GM23338 (cell line): ENCODE data around the gene CEP72. TPM values are rescaled to one million over a fixed set of nuclear protein-coding genes. Genes with fewer than 3 reads are reported as not detected.
A peak's percentile ranks its signal among the peaks of the same experiment; 100 is the strongest.

ENCODE experiments used
- ATAC-seq: fragments of 200-7000 bp; cut with Tn5 transposase; 3 replicates; pipeline ENCODE4 v1.9.1; 2020
- DNase-seq: peaks from one replicate; pipeline ENCODE4 v3.0.0-alpha.2; 2015; ENCODE audit warnings: low spot score
- H2AFZ ChIP-seq: fragments of 200-600 bp; sonication (generic); 2 replicates; pipeline ENCODE4 v1.8.0; 2016; ENCODE audit warnings: antibody characterized with exemption, mild to moderate bottlenecking, moderate library complexity
- H3F3A ChIP-seq: fragments of 200-600 bp; sonication (generic); replicated peaks from 2 replicates; pipeline ENCODE4 v1.8.0; 2017; ENCODE audit warnings: antibody characterized with exemption, mixed run types, low read depth
- H3K27ac ChIP-seq: fragments of 200-600 bp; sonication (generic); 2 replicates; pipeline ENCODE4 v1.6.1; 2016; ENCODE audit warnings: low read depth
- H3K27me3 ChIP-seq: fragments of 200-600 bp; sonication (generic); 2 replicates; pipeline ENCODE4 v1.8.0; 2016; ENCODE audit warnings: mild to moderate bottlenecking, mixed run types, moderate library complexity; ENCODE audit not compliant: insufficient read depth
- H3K36me3 ChIP-seq: fragments of 200-600 bp; sonication (generic); 2 replicates; pipeline ENCODE4 v1.8.0; 2016; ENCODE audit warnings: mild to moderate bottlenecking; ENCODE audit not compliant: insufficient read depth
- H3K4me1 ChIP-seq: fragments of 200-600 bp; sonication (generic); 2 replicates; pipeline ENCODE4 v1.8.0; 2016; ENCODE audit warnings: mild to moderate bottlenecking, moderate library complexity; ENCODE audit not compliant: insufficient read depth
- H3K4me2 ChIP-seq: fragments of 200-600 bp; sonication (generic); 2 replicates; pipeline ENCODE4 v1.7.1; 2017; ENCODE audit warnings: mixed run types
- H3K4me3 ChIP-seq: fragments of 200-600 bp; sonication (generic); 2 replicates; pipeline ENCODE4 v1.6.1; 2016; ENCODE audit warnings: mixed run types
- H3K79me2 ChIP-seq: fragments of 200-600 bp; sonication (generic); replicated peaks from 2 replicates; pipeline ENCODE4 v1.8.0; 2017; ENCODE audit warnings: mild to moderate bottlenecking; ENCODE audit not compliant: insufficient read depth
- H3K9me2 ChIP-seq: fragments of 200-600 bp; sonication (generic); 2 replicates; pipeline ENCODE4 v1.8.0; 2017; ENCODE audit not compliant: insufficient read depth
- H4K20me1 ChIP-seq: fragments of 200-600 bp; sonication (generic); replicated peaks from 2 replicates; pipeline ENCODE4 v1.8.0; 2017; ENCODE audit warnings: mild to moderate bottlenecking; ENCODE audit not compliant: insufficient read depth
- H3K27ac Mint-ChIP-seq: 2 replicates; pipeline ENCODE4 v1.8.0; 2020; ENCODE audit warnings: inconsistent platforms, mild to moderate bottlenecking, moderate library complexity, mixed read lengths
- H3K27me3 Mint-ChIP-seq: 3 replicates; pipeline ENCODE4 v1.8.0; 2022; ENCODE audit warnings: low read depth, mild to moderate bottlenecking, moderate library complexity, mixed read lengths, inconsistent platforms; ENCODE audit not compliant: insufficient read depth, poor library complexity
- H3K36me3 Mint-ChIP-seq: 3 replicates; pipeline ENCODE4 v1.8.0; 2021; ENCODE audit warnings: low read depth, mild to moderate bottlenecking, inconsistent platforms, moderate library complexity, mixed read lengths
- H3K4me1 Mint-ChIP-seq: 3 replicates; pipeline ENCODE4 v1.8.0; 2020; ENCODE audit warnings: mild to moderate bottlenecking, inconsistent platforms, mixed read lengths
- H3K4me3 Mint-ChIP-seq: 3 replicates; pipeline ENCODE4 v1.8.0; 2021; ENCODE audit warnings: moderate library complexity, mild to moderate bottlenecking, inconsistent platforms, mixed read lengths
- H3K9me3 Mint-ChIP-seq: 3 replicates; pipeline ENCODE4 v1.8.0; 2020; ENCODE audit warnings: moderate library complexity, mild to moderate bottlenecking, inconsistent platforms, mixed read lengths
- REST ChIP-seq: IDR thresholded peaks from one replicate; pipeline ENCODE4 v1.6.1; 2018; ENCODE audit warnings: antibody characterized with exemption; ENCODE audit not compliant: unreplicated experiment
- STAT1 ChIP-seq: IDR thresholded peaks from one replicate; pipeline ENCODE4 v1.6.1; 2016; ENCODE audit warnings: antibody characterized with exemption; ENCODE audit not compliant: unreplicated experiment
- polyA plus RNA-seq: library from polyadenylated mRNA; unstranded; fragments of >200 nt; fragmentation: Nextera tagmentation; extraction: Ambion mirVana; gene quantifications from 2 replicates; pipeline ENCODE4 v1.2.1, GENCODE V29; 2016
- total RNA-seq: library from RNA; depleted of rRNA; stranded (reverse); fragments of >200 nt; shearing (Covaris generic); gene quantifications from 2 replicates; pipeline ENCODE4 v1.2.3, GENCODE V29; 2014
- TF ChIP-seq, protein P1 (sequence below), 2 experiments: fragments of 200-600 bp in 1 of 2; sonication (generic) in 1 of 2; conservative IDR thresholded peaks; 2 replicates each; pipeline versions ENCODE4 v1.5.1 to v1.6.1; 2016 to 2017; ENCODE audit warnings: antibody characterized with exemption in 2 of 2, low read depth in 2 of 2, mild to moderate bottlenecking in 2 of 2, moderate library complexity in 1 of 2
- TF ChIP-seq, protein P2 (sequence below): fragments of 250-450 bp; sonication (Bioruptor Pico); IDR thresholded peaks from 2 replicates; pipeline ENCODE4 v1.5.0; 2020; ENCODE audit warnings: mild to moderate bottlenecking, moderate library complexity

Gene CEP72
- total and polyA plus RNA-seq, 2 experiments from 2014 or later, result 15.5 to 27.1 TPM

DNA sequence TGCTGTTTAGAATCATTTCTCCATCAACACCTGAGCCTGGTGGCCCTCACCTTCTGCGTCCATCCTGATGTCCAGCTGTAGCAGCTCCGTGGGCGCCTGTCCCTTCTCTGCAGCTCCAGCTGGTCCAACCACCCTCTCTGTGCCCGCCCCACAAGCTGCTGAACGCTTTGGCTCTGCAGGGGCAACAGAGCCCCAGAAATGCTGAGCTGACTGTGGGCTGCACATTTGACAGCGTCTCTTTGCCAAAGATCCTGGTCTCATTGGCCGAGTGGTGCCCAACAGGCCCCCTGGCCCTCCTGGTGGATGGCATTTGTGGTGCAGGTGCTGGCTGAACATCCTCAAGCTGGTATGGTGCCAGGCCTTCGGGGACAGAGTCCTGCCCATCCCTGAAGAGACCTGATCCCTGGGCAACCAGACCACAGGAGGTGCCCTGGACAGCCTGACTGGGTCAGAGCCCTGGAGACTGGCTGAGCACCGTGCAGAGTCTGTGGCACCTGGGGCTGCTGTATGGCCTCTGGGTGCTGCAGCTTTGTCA lies 25.3 kb upstream of the CEP72 start:
- H3F3A ChIP-seq, result no peaks in the 10 kb centered on the region
- Mint-ChIP-seq H3K36me3 (no peaks in the 10 kb centered on the region), H3K4me3 (no peak overlapping the region), H3K9me3 (no peaks in the 10 kb centered on the region), H3K27me3 (peaks cover 14% of the 10 kb centered on the region), H3K27ac (no peak overlapping the region), H3K4me1 (peaks cover 10% of the 10 kb centered on the region)
- DNase-seq (peak; percentile 29), ATAC-seq (peak; percentile 67)
- no peak overlapping the region for H3K4me3 ChIP-seq
- no peaks in the 10 kb centered on the region; the same call in 1 of the 2 replicates for H3K9me2 ChIP-seq
- H4K20me1 ChIP-seq, result no peaks in the 10 kb centered on the region
- no peak overlapping the region for H3K27ac ChIP-seq
- no peaks in the 10 kb centered on the region for H3K79me2 ChIP-seq
- peaks cover 4% of the 10 kb centered on the region; the same call in 1 of the 2 replicates for H3K4me1 ChIP-seq
- peak overlapping the region; percentile 80; the same call in 1 of the 2 replicates for H2AFZ ChIP-seq
- TF ChIP-seq, protein P1, sequence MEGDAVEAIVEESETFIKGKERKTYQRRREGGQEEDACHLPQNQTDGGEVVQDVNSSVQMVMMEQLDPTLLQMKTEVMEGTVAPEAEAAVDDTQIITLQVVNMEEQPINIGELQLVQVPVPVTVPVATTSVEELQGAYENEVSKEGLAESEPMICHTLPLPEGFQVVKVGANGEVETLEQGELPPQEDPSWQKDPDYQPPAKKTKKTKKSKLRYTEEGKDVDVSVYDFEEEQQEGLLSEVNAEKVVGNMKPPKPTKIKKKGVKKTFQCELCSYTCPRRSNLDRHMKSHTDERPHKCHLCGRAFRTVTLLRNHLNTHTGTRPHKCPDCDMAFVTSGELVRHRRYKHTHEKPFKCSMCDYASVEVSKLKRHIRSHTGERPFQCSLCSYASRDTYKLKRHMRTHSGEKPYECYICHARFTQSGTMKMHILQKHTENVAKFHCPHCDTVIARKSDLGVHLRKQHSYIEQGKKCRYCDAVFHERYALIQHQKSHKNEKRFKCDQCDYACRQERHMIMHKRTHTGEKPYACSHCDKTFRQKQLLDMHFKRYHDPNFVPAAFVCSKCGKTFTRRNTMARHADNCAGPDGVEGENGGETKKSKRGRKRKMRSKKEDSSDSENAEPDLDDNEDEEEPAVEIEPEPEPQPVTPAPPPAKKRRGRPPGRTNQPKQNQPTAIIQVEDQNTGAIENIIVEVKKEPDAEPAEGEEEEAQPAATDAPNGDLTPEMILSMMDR (conservative IDR thresholded peaks at IDR 0.05; ENCODE audit: low read depth in 2 of 2), result peak in 1 of 2 experiments; percentile 32; a peak in 1 of 4 replicates
- no peak for TF ChIP-seq REST
- no peaks in the 10 kb centered on the region for H3K27me3 ChIP-seq
- no peaks in the 10 kb centered on the region for H3K36me3 ChIP-seq
- H3K4me2 ChIP-seq, result no peak overlapping the region

DNA sequence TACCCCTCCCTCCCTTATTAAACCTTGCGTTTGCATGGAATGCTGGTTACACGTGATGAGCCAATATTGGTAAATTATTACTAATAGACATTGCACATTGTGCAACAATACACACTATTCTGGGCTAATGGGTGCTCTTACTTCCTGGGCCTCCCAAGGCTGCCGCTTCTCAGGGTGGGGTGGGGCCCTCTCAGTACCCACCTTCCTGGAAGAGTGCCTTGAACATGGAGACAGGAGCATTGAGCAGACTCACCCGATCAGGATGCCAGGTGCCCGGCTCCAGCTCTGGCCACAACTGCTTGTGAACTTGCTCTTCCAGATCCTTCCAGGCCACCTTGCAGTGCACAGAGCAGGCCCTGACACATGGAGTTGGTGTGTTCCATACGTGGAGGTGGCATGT lies 24.7 kb upstream of the CEP72 start:
- Histone ChIP-seq H3K79me2 (no peaks in the 10 kb centered on the region), H3K36me3 (no peaks in the 10 kb centered on the region), H3K27me3 (no peaks in the 10 kb centered on the region), H2AFZ (no peak overlapping the region), H3K4me2 (no peak overlapping the region), H3K27ac (no peak overlapping the region), H3K9me2 (no peaks in the 10 kb centered on the region; the same call in 1 of the 2 replicates), H3F3A (no peaks in the 10 kb centered on the region), H4K20me1 (no peaks in the 10 kb centered on the region), H3K4me3 (no peak overlapping the region), H3K4me1 (peaks cover 4% of the 10 kb centered on the region; the same call in 1 of the 2 replicates)
- Mint-ChIP-seq H3K4me3 (no peak overlapping the region), H3K4me1 (peaks cover 12% of the 10 kb centered on the region), H3K9me3 (no peaks in the 10 kb centered on the region), H3K27ac (no peak overlapping the region), H3K27me3 (peaks cover 11% of the 10 kb centered on the region), H3K36me3 (no peaks in the 10 kb centered on the region)
- DNase-seq, result no peak
- no peak for ATAC-seq
- TF ChIP-seq STAT1, result no peak
- no peak for TF ChIP-seq REST
- TF ChIP-seq, protein P2, sequence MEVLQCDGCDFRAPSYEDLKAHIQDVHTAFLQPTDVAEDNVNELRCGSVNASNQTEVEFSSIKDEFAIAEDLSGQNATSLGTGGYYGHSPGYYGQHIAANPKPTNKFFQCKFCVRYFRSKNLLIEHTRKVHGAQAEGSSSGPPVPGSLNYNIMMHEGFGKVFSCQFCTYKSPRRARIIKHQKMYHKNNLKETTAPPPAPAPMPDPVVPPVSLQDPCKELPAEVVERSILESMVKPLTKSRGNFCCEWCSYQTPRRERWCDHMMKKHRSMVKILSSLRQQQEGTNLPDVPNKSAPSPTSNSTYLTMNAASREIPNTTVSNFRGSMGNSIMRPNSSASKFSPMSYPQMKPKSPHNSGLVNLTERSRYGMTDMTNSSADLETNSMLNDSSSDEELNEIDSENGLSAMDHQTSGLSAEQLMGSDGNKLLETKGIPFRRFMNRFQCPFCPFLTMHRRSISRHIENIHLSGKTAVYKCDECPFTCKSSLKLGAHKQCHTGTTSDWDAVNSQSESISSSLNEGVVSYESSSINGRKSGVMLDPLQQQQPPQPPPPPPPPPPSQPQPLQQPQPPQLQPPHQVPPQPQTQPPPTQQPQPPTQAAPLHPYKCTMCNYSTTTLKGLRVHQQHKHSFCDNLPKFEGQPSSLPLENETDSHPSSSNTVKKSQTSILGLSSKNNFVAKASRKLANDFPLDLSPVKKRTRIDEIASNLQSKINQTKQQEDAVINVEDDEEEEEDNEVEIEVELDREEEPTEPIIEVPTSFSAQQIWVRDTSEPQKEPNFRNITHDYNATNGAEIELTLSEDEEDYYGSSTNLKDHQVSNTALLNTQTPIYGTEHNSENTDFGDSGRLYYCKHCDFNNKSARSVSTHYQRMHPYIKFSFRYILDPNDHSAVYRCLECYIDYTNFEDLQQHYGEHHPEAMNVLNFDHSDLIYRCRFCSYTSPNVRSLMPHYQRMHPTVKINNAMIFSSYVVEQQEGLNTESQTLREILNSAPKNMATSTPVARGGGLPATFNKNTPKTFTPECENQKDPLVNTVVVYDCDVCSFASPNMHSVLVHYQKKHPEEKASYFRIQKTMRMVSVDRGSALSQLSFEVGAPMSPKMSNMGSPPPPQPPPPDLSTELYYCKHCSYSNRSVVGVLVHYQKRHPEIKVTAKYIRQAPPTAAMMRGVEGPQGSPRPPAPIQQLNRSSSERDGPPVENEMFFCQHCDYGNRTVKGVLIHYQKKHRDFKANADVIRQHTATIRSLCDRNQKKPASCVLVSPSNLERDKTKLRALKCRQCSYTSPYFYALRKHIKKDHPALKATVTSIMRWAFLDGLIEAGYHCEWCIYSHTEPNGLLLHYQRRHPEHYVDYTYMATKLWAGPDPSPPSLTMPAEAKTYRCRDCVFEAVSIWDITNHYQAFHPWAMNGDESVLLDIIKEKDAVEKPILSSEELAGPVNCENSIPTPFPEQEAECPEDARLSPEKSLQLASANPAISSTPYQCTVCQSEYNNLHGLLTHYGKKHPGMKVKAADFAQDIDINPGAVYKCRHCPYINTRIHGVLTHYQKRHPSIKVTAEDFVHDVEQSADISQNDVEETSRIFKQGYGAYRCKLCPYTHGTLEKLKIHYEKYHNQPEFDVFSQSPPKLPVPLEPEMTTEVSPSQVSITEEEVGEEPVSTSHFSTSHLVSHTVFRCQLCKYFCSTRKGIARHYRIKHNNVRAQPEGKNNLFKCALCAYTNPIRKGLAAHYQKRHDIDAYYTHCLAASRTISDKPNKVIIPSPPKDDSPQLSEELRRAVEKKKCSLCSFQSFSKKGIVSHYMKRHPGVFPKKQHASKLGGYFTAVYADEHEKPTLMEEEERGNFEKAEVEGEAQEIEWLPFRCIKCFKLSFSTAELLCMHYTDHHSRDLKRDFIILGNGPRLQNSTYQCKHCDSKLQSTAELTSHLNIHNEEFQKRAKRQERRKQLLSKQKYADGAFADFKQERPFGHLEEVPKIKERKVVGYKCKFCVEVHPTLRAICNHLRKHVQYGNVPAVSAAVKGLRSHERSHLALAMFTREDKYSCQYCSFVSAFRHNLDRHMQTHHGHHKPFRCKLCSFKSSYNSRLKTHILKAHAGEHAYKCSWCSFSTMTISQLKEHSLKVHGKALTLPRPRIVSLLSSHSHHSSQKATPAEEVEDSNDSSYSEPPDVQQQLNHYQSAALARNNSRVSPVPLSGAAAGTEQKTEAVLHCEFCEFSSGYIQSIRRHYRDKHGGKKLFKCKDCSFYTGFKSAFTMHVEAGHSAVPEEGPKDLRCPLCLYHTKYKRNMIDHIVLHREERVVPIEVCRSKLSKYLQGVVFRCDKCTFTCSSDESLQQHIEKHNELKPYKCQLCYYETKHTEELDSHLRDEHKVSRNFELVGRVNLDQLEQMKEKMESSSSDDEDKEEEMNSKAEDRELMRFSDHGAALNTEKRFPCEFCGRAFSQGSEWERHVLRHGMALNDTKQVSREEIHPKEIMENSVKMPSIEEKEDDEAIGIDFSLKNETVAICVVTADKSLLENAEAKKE (CRISPR knock-in tag), result no peak
